GM12878 (cell line): ENCODE results near the gene LMAN1L. TPM values are rescaled to one million over a fixed set of nuclear protein-coding genes. Genes with fewer than 3 reads are reported as not detected.

Experiments used
- BACH1 ChIP-seq: fragments of 450-650 bp; IDR thresholded peaks from 2 replicates; pipeline ENCODE4 v1.6.1; 2017; ENCODE audit warnings: mild to moderate bottlenecking, borderline replicate concordance
- ELK1 ChIP-seq: IDR thresholded peaks from 2 replicates; pipeline ENCODE4 v1.6.1; 2012; ENCODE audit warnings: low read depth, low read length, improper control_type of control experiment
- ETV6 ChIP-seq, 2 experiments: fragments of 450-650 bp in 1 of 2; IDR thresholded peaks in 1 of 2; conservative IDR thresholded peaks in 1 of 2; 2 replicates each; pipeline ENCODE4 v1.6.1; 2014; ENCODE audit warnings: antibody characterized with exemption in 1 of 2, borderline replicate concordance in 1 of 2, low read depth in 1 of 2, mild to moderate bottlenecking in 1 of 2, moderate library complexity in 1 of 2
- GATAD2B ChIP-seq: fragments of 450-650 bp; conservative IDR thresholded peaks from 2 replicates; pipeline ENCODE4 v1.6.1; 2017; ENCODE audit warnings: low read depth, mild to moderate bottlenecking, moderate library complexity
- MEF2A ChIP-seq: IDR thresholded peaks from 2 replicates; pipeline ENCODE4 v1.6.1; 2011; ENCODE audit warnings: low read depth, mild to moderate bottlenecking, low read length, moderate library complexity; ENCODE audit not compliant: insufficient read depth
- SMC3 ChIP-seq: IDR thresholded peaks from 2 replicates; pipeline ENCODE4 v1.6.1; 2011; ENCODE audit warnings: low read length, improper control_type of control experiment, borderline replicate concordance
- SPI1 ChIP-seq: IDR thresholded peaks from 2 replicates; pipeline ENCODE4 v1.6.1; 2011; ENCODE audit warnings: low read depth, mild to moderate bottlenecking, low read length, moderate library complexity, borderline replicate concordance; ENCODE audit not compliant: insufficient read depth
- STAT3 ChIP-seq: IDR thresholded peaks from 2 replicates; pipeline ENCODE4 v1.6.1; 2011; ENCODE audit warnings: low read depth, low read length, improper control_type of control experiment
- TARDBP ChIP-seq: IDR thresholded peaks from 2 replicates; pipeline ENCODE4 v1.6.1; 2016; ENCODE audit warnings: borderline replicate concordance
- ZBED1 ChIP-seq: IDR thresholded peaks from 2 replicates; pipeline ENCODE4 v1.6.1; 2016; ENCODE audit warnings: borderline replicate concordance
- ZNF592 ChIP-seq: fragments of 450-650 bp; IDR thresholded peaks from 2 replicates; pipeline ENCODE4 v1.6.1; 2017; ENCODE audit warnings: mild to moderate bottlenecking, moderate library complexity
- polyA plus RNA-seq, 11 experiments: library from polyadenylated mRNA; depleted of rRNA in 4 of 11; unstranded in 6 of 11; stranded (reverse) in 5 of 11; fragments of >200 nt; fragmentation: Nextera tagmentation in 4 of 11; fragmentation: Illumina TruSeq in 1 of 11; extraction: Ambion mirVana in 4 of 11; extraction: Trizol in 1 of 11; gene quantifications; 1 replicate in 1 of 11; 2 replicates in 10 of 11; pipeline versions ENCODE4 v1.2.1 to v1.2.3, GENCODE V29; 2011 to 2016; ENCODE audit warnings: inconsistent platforms in 2 of 11, missing spikeins in 2 of 11, low read depth in 1 of 11
- total RNA-seq, 4 experiments: library from RNA; depleted of rRNA in 3 of 4; stranded (reverse); fragments of >200 nt in 3 of 4; fragmentation: Illumina TruSeq in 1 of 4; extraction: Trizol in 1 of 4; gene quantifications; 2 replicates each; pipeline versions ENCODE4 v1.2.1 to v1.2.3, GENCODE V29; 2013 to 2021
- TF ChIP-seq, protein P1 (sequence below): fragments of 450-650 bp; IDR thresholded peaks from 2 replicates; pipeline ENCODE4 v1.6.1; 2017; ENCODE audit warnings: mild to moderate bottlenecking, low read depth, inconsistent platforms; ENCODE audit not compliant: poor library complexity, severe bottlenecking
- TF ChIP-seq, protein P2 (sequence below): IDR thresholded peaks from 2 replicates; pipeline ENCODE4 v1.6.1; 2012; ENCODE audit warnings: improper control_type of control experiment, low read depth, low read length; ENCODE audit not compliant: insufficient replicate concordance

The LMAN1L gene
- total and polyA plus RNA-seq, 10 of the 15 experiments (the other 5 are each of a cell fraction or from before 2014, with no cell fraction given), result not detected

- TF ChIP-seq ETV6 (conservative IDR thresholded peaks at IDR 0.05 in 1 of 2, IDR thresholded peaks at IDR 0.05 in 1 of 2; ENCODE audit: borderline replicate concordance in 1 of 2, low read depth in 1 of 2) (peak in 1 of 2 experiments; percentile 52; a peak in 1 of 4 replicates), GATAD2B (peak; percentile 98), ZNF592 (0 out of 2 replicates have a peak, but pooled peaks have one; percentile 61), ELK1 (peak; percentile 16; the same call in 1 of the 2 replicates), SMC3 (peak; percentile 29), TARDBP (no peak), ZBED1 (peak; percentile 7; the same call in 1 of the 2 replicates), BACH1 (peak; percentile 13; the same call in 1 of the 2 replicates), STAT3 (0 out of 2 replicates have a peak, but pooled peaks have one; percentile 44), SPI1 (peak; percentile 97), MEF2A (peak; percentile 97)
- TF ChIP-seq, protein P1, sequence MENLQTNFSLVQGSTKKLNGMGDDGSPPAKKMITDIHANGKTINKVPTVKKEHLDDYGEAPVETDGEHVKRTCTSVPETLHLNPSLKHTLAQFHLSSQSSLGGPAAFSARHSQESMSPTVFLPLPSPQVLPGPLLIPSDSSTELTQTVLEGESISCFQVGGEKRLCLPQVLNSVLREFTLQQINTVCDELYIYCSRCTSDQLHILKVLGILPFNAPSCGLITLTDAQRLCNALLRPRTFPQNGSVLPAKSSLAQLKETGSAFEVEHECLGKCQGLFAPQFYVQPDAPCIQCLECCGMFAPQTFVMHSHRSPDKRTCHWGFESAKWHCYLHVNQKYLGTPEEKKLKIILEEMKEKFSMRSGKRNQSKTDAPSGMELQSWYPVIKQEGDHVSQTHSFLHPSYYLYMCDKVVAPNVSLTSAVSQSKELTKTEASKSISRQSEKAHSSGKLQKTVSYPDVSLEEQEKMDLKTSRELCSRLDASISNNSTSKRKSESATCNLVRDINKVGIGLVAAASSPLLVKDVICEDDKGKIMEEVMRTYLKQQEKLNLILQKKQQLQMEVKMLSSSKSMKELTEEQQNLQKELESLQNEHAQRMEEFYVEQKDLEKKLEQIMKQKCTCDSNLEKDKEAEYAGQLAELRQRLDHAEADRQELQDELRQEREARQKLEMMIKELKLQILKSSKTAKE, result peak; percentile 57
- TF ChIP-seq, protein P2, sequence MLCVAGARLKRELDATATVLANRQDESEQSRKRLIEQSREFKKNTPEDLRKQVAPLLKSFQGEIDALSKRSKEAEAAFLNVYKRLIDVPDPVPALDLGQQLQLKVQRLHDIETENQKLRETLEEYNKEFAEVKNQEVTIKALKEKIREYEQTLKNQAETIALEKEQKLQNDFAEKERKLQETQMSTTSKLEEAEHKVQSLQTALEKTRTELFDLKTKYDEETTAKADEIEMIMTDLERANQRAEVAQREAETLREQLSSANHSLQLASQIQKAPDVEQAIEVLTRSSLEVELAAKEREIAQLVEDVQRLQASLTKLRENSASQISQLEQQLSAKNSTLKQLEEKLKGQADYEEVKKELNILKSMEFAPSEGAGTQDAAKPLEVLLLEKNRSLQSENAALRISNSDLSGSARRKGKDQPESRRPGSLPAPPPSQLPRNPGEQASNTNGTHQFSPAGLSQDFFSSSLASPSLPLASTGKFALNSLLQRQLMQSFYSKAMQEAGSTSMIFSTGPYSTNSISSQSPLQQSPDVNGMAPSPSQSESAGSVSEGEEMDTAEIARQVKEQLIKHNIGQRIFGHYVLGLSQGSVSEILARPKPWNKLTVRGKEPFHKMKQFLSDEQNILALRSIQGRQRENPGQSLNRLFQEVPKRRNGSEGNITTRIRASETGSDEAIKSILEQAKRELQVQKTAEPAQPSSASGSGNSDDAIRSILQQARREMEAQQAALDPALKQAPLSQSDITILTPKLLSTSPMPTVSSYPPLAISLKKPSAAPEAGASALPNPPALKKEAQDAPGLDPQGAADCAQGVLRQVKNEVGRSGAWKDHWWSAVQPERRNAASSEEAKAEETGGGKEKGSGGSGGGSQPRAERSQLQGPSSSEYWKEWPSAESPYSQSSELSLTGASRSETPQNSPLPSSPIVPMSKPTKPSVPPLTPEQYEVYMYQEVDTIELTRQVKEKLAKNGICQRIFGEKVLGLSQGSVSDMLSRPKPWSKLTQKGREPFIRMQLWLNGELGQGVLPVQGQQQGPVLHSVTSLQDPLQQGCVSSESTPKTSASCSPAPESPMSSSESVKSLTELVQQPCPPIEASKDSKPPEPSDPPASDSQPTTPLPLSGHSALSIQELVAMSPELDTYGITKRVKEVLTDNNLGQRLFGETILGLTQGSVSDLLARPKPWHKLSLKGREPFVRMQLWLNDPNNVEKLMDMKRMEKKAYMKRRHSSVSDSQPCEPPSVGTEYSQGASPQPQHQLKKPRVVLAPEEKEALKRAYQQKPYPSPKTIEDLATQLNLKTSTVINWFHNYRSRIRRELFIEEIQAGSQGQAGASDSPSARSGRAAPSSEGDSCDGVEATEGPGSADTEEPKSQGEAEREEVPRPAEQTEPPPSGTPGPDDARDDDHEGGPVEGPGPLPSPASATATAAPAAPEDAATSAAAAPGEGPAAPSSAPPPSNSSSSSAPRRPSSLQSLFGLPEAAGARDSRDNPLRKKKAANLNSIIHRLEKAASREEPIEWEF, result peak; percentile 84
Observed at GRCh38 chr15:74790080-74790916, 22.3 kb upstream of the LMAN1L start (continued).
